ENCODE data around the gene PSG7. TPM values are rescaled to one million over a fixed set of nuclear protein-coding genes. Genes with fewer than 3 reads are reported as not detected.
"Not testable (repeated sequence)": the region's sequence is repeated elsewhere in the genome, so short reads cannot be mapped to it uniquely, and the experiment has no call there.

The PSG7 gene
- polyA plus RNA-seq, 1 of the 3 experiments (the other 2 are of a cell fraction) = 0.05 TPM

GRCh38 chr19:42923106-42923505 lies 13.9 kb downstream of the PSG7 start:
- CTCF ChIA-PET = interaction anchor here (1.6 kb wide), 1 partner anchor 38 kb away, joined by 3 read pairs; no protein-coding TSS in a partner anchor
- 10% methylated on average over 9 of the region's 9 CpGs for WGBS (ENCODE audit: low lambda C conversion rate)
- H3K9me2 ChIP-seq; H3K4me2 ChIP-seq; H3F3A ChIP-seq (replicated peaks; ENCODE audit: insufficient read depth); H4K20me1 ChIP-seq (ENCODE audit: insufficient read depth); H3K36me3 ChIP-seq (replicated peaks in 1 of 2; ENCODE audit: control insufficient read depth in 1 of 2, insufficient read depth in 2 of 2, low read length in 1 of 2); H3K79me2 ChIP-seq (ENCODE audit: insufficient read depth); H3K4me1 ChIP-seq (ENCODE audit: control insufficient read depth in 1 of 2, insufficient read depth in 2 of 2, low read depth in 1 of 2, low read length in 1 of 2); H3K9ac ChIP-seq; H3K4me3 ChIP-seq (ENCODE audit: low read depth in 2 of 2, low read length in 1 of 2); POLR2A ChIA-PET; H2AFZ ChIP-seq (ENCODE audit: low read depth); H3K27me3 ChIP-seq (ENCODE audit: insufficient read depth); H3K27ac ChIP-seq (ENCODE audit: low read depth in 2 of 2, low read length in 1 of 2); H3K9me3 ChIP-seq: not testable (repeated sequence)
- TF ChIP-seq RAD21 (IDR thresholded peaks at IDR 0.05; ENCODE audit: low read length) = peak; percentile 50
- peak; percentile 68 for TF ChIP-seq CTCF (IDR thresholded peaks at IDR 0.05)
- TF ChIP-seq SMC3 (IDR thresholded peaks at IDR 0.05; ENCODE audit: low read depth, low read length) = peak; percentile 47
- DNase-seq = peak; percentile 14

- CTCF ChIA-PET; POLR2A ChIA-PET; H3K79me2 ChIP-seq (ENCODE audit: insufficient read depth): not testable (repeated sequence)
Observed at GRCh38 chr19:42920971-42921370, 16.0 kb downstream of the PSG7 start.

DNA sequence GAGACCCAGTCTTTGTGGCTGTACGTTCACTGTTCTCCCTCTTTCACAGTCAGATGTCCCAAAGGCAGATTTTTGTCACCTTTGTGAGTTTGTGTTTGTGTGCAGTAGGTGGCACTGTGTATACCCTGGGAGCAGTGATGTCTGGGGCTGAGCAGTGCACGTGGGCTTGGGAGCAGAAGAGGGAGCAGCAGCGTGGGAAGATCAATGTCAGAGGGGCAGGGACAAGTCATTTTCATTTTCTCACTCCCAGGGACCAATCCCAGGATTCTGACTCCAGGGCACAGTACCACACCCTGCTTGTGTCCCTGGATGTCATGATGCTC lies 17.3 kb downstream of the PSG7 start:
- Histone ChIP-seq H3F3A (replicated peaks; ENCODE audit: insufficient read depth) (no peaks in the 10 kb centered on the region), H3K9me2 (no peaks in the 10 kb centered on the region), H3K9ac (no peak overlapping the region), H3K4me3 (ENCODE audit: low read depth in 2 of 2, low read length in 1 of 2) (peak overlapping the region in 1 of 2 experiments; percentile 35; a peak in 1 of 4 replicates), H3K36me3 (replicated peaks in 1 of 2; ENCODE audit: control insufficient read depth in 1 of 2, insufficient read depth in 2 of 2, low read length in 1 of 2) (no peaks in the 10 kb centered on the region), H4K20me1 (ENCODE audit: insufficient read depth) (no peaks in the 10 kb centered on the region), H3K79me2 (ENCODE audit: insufficient read depth) (no peaks in the 10 kb centered on the region), H2AFZ (ENCODE audit: low read depth) (no peak overlapping the region), H3K4me2 (no peak overlapping the region), H3K9me3 (no peaks in the 10 kb centered on the region), H3K4me1 (ENCODE audit: control insufficient read depth in 1 of 2, insufficient read depth in 2 of 2, low read depth in 1 of 2, low read length in 1 of 2) (no peaks in the 10 kb centered on the region; a peak in 1 of 4 replicates), H3K27ac (ENCODE audit: low read depth in 2 of 2, low read length in 1 of 2) (no peak overlapping the region), H3K27me3 (ENCODE audit: insufficient read depth) (no peaks in the 10 kb centered on the region)
- no peak for DNase-seq
- POLR2A ChIA-PET = no interaction called here
- WGBS (ENCODE audit: low lambda C conversion rate) = 13% methylated on average over 3 of the region's 3 CpGs
- CTCF ChIA-PET = no interaction called here
- no peak for TF ChIP-seq NRF1 (IDR thresholded peaks at IDR 0.05; ENCODE audit: low read depth, low read length)
- no peak for TF ChIP-seq SIN3A (IDR thresholded peaks at IDR 0.05; ENCODE audit: borderline replicate concordance, low read depth, low read length)
- no peak for TF ChIP-seq FOXJ3 (CRISPR knock-in tag; IDR thresholded peaks at IDR 0.05)
- no peak for TF ChIP-seq GATA2 (CRISPR knock-in tag; IDR thresholded peaks at IDR 0.05)
- no peak for TF ChIP-seq GABPA (IDR thresholded peaks at IDR 0.05; ENCODE audit: low read depth)
- no peak for TF ChIP-seq PBX3 (IDR thresholded peaks at IDR 0.05)
- TF ChIP-seq EZH2phosphoT487 (IDR thresholded peaks at IDR 0.05; ENCODE audit: borderline replicate concordance, low read depth) = no peak
- TF ChIP-seq, protein P1, sequence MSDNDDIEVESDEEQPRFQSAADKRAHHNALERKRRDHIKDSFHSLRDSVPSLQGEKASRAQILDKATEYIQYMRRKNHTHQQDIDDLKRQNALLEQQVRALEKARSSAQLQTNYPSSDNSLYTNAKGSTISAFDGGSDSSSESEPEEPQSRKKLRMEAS (IDR thresholded peaks at IDR 0.05; ENCODE audit: low read depth) = no peak
- TF ChIP-seq, protein P2, sequence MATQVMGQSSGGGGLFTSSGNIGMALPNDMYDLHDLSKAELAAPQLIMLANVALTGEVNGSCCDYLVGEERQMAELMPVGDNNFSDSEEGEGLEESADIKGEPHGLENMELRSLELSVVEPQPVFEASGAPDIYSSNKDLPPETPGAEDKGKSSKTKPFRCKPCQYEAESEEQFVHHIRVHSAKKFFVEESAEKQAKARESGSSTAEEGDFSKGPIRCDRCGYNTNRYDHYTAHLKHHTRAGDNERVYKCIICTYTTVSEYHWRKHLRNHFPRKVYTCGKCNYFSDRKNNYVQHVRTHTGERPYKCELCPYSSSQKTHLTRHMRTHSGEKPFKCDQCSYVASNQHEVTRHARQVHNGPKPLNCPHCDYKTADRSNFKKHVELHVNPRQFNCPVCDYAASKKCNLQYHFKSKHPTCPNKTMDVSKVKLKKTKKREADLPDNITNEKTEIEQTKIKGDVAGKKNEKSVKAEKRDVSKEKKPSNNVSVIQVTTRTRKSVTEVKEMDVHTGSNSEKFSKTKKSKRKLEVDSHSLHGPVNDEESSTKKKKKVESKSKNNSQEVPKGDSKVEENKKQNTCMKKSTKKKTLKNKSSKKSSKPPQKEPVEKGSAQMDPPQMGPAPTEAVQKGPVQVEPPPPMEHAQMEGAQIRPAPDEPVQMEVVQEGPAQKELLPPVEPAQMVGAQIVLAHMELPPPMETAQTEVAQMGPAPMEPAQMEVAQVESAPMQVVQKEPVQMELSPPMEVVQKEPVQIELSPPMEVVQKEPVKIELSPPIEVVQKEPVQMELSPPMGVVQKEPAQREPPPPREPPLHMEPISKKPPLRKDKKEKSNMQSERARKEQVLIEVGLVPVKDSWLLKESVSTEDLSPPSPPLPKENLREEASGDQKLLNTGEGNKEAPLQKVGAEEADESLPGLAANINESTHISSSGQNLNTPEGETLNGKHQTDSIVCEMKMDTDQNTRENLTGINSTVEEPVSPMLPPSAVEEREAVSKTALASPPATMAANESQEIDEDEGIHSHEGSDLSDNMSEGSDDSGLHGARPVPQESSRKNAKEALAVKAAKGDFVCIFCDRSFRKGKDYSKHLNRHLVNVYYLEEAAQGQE (IDR thresholded peaks at IDR 0.05; ENCODE audit: low read depth, low read length) = no peak
- TF ChIP-seq RAD21 (IDR thresholded peaks at IDR 0.05; ENCODE audit: low read length) = no peak

More at GRCh38 chr19:42920971-42921370, 16.0 kb downstream of the PSG7 start:
- not testable (repeated sequence) for H3K36me3 ChIP-seq (replicated peaks in 1 of 2; ENCODE audit: control insufficient read depth in 1 of 2, insufficient read depth in 2 of 2, low read length in 1 of 2); H3K9me3 ChIP-seq; H2AFZ ChIP-seq (ENCODE audit: low read depth); H3K9me2 ChIP-seq; H3K9ac ChIP-seq; H4K20me1 ChIP-seq (ENCODE audit: insufficient read depth); H3K4me1 ChIP-seq (ENCODE audit: control insufficient read depth in 1 of 2, insufficient read depth in 2 of 2, low read depth in 1 of 2, low read length in 1 of 2); DNase-seq; H3K27ac ChIP-seq (ENCODE audit: low read depth in 2 of 2, low read length in 1 of 2); H3F3A ChIP-seq (replicated peaks; ENCODE audit: insufficient read depth); H3K4me3 ChIP-seq (ENCODE audit: low read depth in 2 of 2, low read length in 1 of 2); H3K4me2 ChIP-seq; H3K27me3 ChIP-seq (ENCODE audit: insufficient read depth)

Measured in SK-N-SH (cell line).